ENCODE results near the gene SORCS2. TPM values are rescaled to one million over a fixed set of nuclear protein-coding genes. Genes with fewer than 3 reads are reported as not detected.

Gene SORCS2
- total and polyA plus RNA-seq, 2 experiments from 2014 or later = 0.92 to 6.9 TPM

GRCh38 chr4:7524843-7525242, 332.5 kb downstream of the SORCS2 start:
- Histone ChIP-seq H3K27me3 (peaks cover 29% of the 10 kb centered on the region), H3K4me3 (no peak overlapping the region), H3K27ac (no peak overlapping the region), H3K36me3 (no peaks in the 10 kb centered on the region), H3K4me1 (ENCODE audit: low read depth) (no peaks in the 10 kb centered on the region), H3K9me3 (ENCODE audit: low read depth) (no peaks in the 10 kb centered on the region)
- no peak for TF ChIP-seq CTCF (IDR thresholded peaks at IDR 0.05; ENCODE audit: low read depth, low read length)
- DNase-seq (ENCODE audit: low read depth in 1 of 2, low spot score in 1 of 2) = no peak

GRCh38 chr4:7526491-7526890, 334.2 kb downstream of the SORCS2 start:
- TF ChIP-seq CTCF (IDR thresholded peaks at IDR 0.05; ENCODE audit: low read depth, low read length) = no peak
- no peaks in the 10 kb centered on the region for H3K4me1 ChIP-seq (ENCODE audit: low read depth)
- no peaks in the 10 kb centered on the region for H3K36me3 ChIP-seq
- H3K27ac ChIP-seq = no peak overlapping the region
- H3K9me3 ChIP-seq (ENCODE audit: low read depth) = no peaks in the 10 kb centered on the region
- DNase-seq (ENCODE audit: low read depth in 1 of 2, low spot score in 1 of 2) = no peak
- H3K4me3 ChIP-seq = no peak overlapping the region
- H3K27me3 ChIP-seq = peaks cover 20% of the 10 kb centered on the region

GRCh38 chr4:7526929-7527535, 334.7 kb downstream of the SORCS2 start:
- H3K27me3 ChIP-seq = peaks cover 15% of the 10 kb centered on the region
- H3K27ac ChIP-seq = no peak overlapping the region
- TF ChIP-seq CTCF (IDR thresholded peaks at IDR 0.05; ENCODE audit: low read depth, low read length) = no peak
- no peaks in the 10 kb centered on the region for H3K9me3 ChIP-seq (ENCODE audit: low read depth)
- H3K4me3 ChIP-seq = no peak overlapping the region
- DNase-seq (ENCODE audit: low read depth in 1 of 2, low spot score in 1 of 2) = no peak
- no peaks in the 10 kb centered on the region for H3K4me1 ChIP-seq (ENCODE audit: low read depth)
- no peaks in the 10 kb centered on the region for H3K36me3 ChIP-seq

- Histone ChIP-seq H3K27ac (no peak overlapping the region), H3K9me3 (ENCODE audit: low read depth) (no peaks in the 10 kb centered on the region), H3K27me3 (no peaks in the 10 kb centered on the region), H3K4me1 (ENCODE audit: low read depth) (no peaks in the 10 kb centered on the region), H3K36me3 (no peaks in the 10 kb centered on the region), H3K4me3 (no peak overlapping the region)
- no peak for TF ChIP-seq CTCF (IDR thresholded peaks at IDR 0.05; ENCODE audit: low read depth, low read length)
- no peak for DNase-seq (ENCODE audit: low read depth in 1 of 2, low spot score in 1 of 2)
These were observed 337.2 kb downstream of the SORCS2 start for GRCh38 chr4:7529368-7530080.

GRCh38 chr4:7530082-7530481, 337.7 kb downstream of the SORCS2 start:
- Histone ChIP-seq H3K27ac (no peak overlapping the region), H3K4me1 (ENCODE audit: low read depth) (no peaks in the 10 kb centered on the region), H3K4me3 (no peak overlapping the region), H3K9me3 (ENCODE audit: low read depth) (no peaks in the 10 kb centered on the region), H3K27me3 (no peaks in the 10 kb centered on the region), H3K36me3 (no peaks in the 10 kb centered on the region)
- DNase-seq (ENCODE audit: low read depth in 1 of 2, low spot score in 1 of 2) = no peak
- no peak for TF ChIP-seq CTCF (IDR thresholded peaks at IDR 0.05; ENCODE audit: low read depth, low read length)

Measured in cardiac muscle cell (in vitro differentiated cells and primary cell).